ENCODE data around the gene MPHOSPH6. TPM values are rescaled to one million over a fixed set of nuclear protein-coding genes. Genes with fewer than 3 reads are reported as not detected.

The MPHOSPH6 gene
- total and polyA plus RNA-seq, 2 of the 4 experiments (the other 2 are of a cell fraction): 5.4 to 15.5 TPM

GRCh38 chr16:82152196-82152595 lies 17.8 kb downstream of the MPHOSPH6 start:
- no peaks in the 10 kb centered on the region for H3K27me3 ChIP-seq (ENCODE audit: control insufficient read depth, insufficient read depth, low read length)
- peaks cover 22% of the 10 kb centered on the region for H3K36me3 ChIP-seq (ENCODE audit: control insufficient read depth, insufficient read depth, low read length)
- no peak overlapping the region for H4K91ac ChIP-seq (ENCODE audit: insufficient read depth, low read depth, low read length)
- no TSS peak for BruUV-seq (replicated peaks)
- ATAC-seq (ENCODE audit: low read depth): peak; percentile 76
- peak overlapping the region; percentile 40 for H3K4ac ChIP-seq (ENCODE audit: low read depth, low read length)
- H4K5ac ChIP-seq (ENCODE audit: low read depth, low read length): peak overlapping the region; percentile 5; the same call in 1 of the 2 replicates
- peaks cover 4% of the 10 kb centered on the region; the same call in 1 of the 2 replicates for H3K4me1 ChIP-seq (ENCODE audit: control insufficient read depth, insufficient read depth, low read length)
- no peaks in the 10 kb centered on the region for H3K9me3 ChIP-seq (ENCODE audit: control insufficient read depth, insufficient read depth, low read length)
- H3K9me1 ChIP-seq (ENCODE audit: insufficient read depth, low read length): peaks cover 6% of the 10 kb centered on the region; the same call in 1 of the 2 replicates
- H2BK120ac ChIP-seq (ENCODE audit: low read depth, low read length): no peak overlapping the region
- DNase-seq: peak; percentile 52
- intact Hi-C loops (cut with micrococcal nuclease): loop anchor here (2.0 kb wide), 1 partner anchor 15 kb away; no protein-coding TSS in a partner anchor
- no peak overlapping the region for H2AK9ac ChIP-seq (replicated peaks; ENCODE audit: low read depth, low read length, poor library complexity)
- peak overlapping the region in 1 of 2 experiments; percentile 1; a peak in 1 of 4 replicates for H4K8ac ChIP-seq (ENCODE audit: low read depth in 2 of 2, low read length in 2 of 2)
- peak overlapping the region; percentile 62; the same call in 1 of the 2 replicates for H3K27ac ChIP-seq (ENCODE audit: insufficient read depth, low read length)
- ChIA-PET POLR2A (ENCODE audit: unreplicated experiment) (no interaction called here), CTCF (no interaction called here)
- WGBS, 2 experiments (ENCODE audit: extremely low coverage in 2 of 2, insufficient read length in 1 of 2): 94% methylated on average over 2 of the region's 2 CpGs; no CpG with 5 or more reads in 1 of the 2 experiments
- H3K23ac ChIP-seq (ENCODE audit: low read depth, low read length): no peak overlapping the region
- H3K79me1 ChIP-seq (ENCODE audit: low read depth in 1 of 2, low read length in 2 of 2): peaks cover 11 to 36% of the 10 kb centered on the region in 2 experiments; a peak in 3 of 4 replicates
- H3K4me3 ChIP-seq (ENCODE audit: insufficient read depth, low read depth, low read length): no peak overlapping the region
- dilution Hi-C loops (cut with HindIII; ENCODE audit: low sequenced_read_pairs, unreplicated experiment): no loop called here
- H2AK5ac ChIP-seq (ENCODE audit: low read depth, low read length): peak overlapping the region; percentile 23; the same call in 1 of the 2 replicates
- no peak overlapping the region for H3K56ac ChIP-seq (ENCODE audit: extremely low read depth, insufficient read depth, low read length)
- 0 out of 2 replicates have a peak, but pooled peaks cover 4% of the 10 kb centered on the region for H4K20me1 ChIP-seq (ENCODE audit: insufficient read depth, low read length)
- H3K14ac ChIP-seq (replicated peaks; ENCODE audit: low read depth, low read length): no peak overlapping the region; the same call in 1 of the 2 replicates
- H3K18ac ChIP-seq (ENCODE audit: low read depth, low read length): no peak overlapping the region
- H3K4me2 ChIP-seq (ENCODE audit: low read depth, low read length): no peak overlapping the region
- H2BK5ac ChIP-seq (ENCODE audit: low read depth, low read length, poor library complexity, severe bottlenecking): peak overlapping the region; percentile 0
- H3K9ac ChIP-seq (ENCODE audit: low read depth, low read length): no peak overlapping the region
- H2AFZ ChIP-seq (replicated peaks; ENCODE audit: low read length, poor library complexity): no peak overlapping the region
- in situ Hi-C loops (cut with MboI; ENCODE audit: low sequenced_read_pairs): no loop called here
- H2BK20ac ChIP-seq (ENCODE audit: low read depth, low read length): no peak overlapping the region
- TF ChIP-seq CEBPB (IDR thresholded peaks at IDR 0.05; ENCODE audit: low read depth, low read length) (no peak), MXI1 (IDR thresholded peaks at IDR 0.05; ENCODE audit: borderline replicate concordance, low read depth, low read length) (no peak), MAFK (IDR thresholded peaks at IDR 0.05; ENCODE audit: low read depth, low read length) (no peak), BHLHE40 (IDR thresholded peaks at IDR 0.05; ENCODE audit: low read depth, low read length) (no peak), POLR2A (IDR thresholded peaks at IDR 0.05; ENCODE audit: low read depth, low read length) (no peak), MAZ (IDR thresholded peaks at IDR 0.05; ENCODE audit: borderline replicate concordance, low read depth, low read length) (no peak), FOS (IDR thresholded peaks at IDR 0.05; ENCODE audit: low read depth, low read length) (no peak), RCOR1 (IDR thresholded peaks at IDR 0.05; ENCODE audit: insufficient replicate concordance, low read length) (no peak), RAD21 (IDR thresholded peaks at IDR 0.05; ENCODE audit: low read length) (no peak), RFX5 (IDR thresholded peaks at IDR 0.05; ENCODE audit: low read depth, low read length) (no peak), USF2 (IDR thresholded peaks at IDR 0.05; ENCODE audit: low read depth, low read length) (no peak), CHD1 (IDR thresholded peaks at IDR 0.05; ENCODE audit: low read depth, low read length) (no peak), CTCF (conservative IDR thresholded peaks at IDR 0.05; ENCODE audit: low read depth, low read length) (no peak), SMC3 (IDR thresholded peaks at IDR 0.05; ENCODE audit: low read depth, low read length) (no peak), NFE2L2 (IDR thresholded peaks at IDR 0.05; ENCODE audit: low read depth, low read length) (no peak), ELK1 (IDR thresholded peaks at IDR 0.05; ENCODE audit: borderline replicate concordance, low read depth, low read length) (no peak)
- H2BK15ac ChIP-seq (ENCODE audit: low read depth, low read length): no peak overlapping the region

All from IMR-90 (cell line).